Lower leg skin (tissue), 3 donors: ENCODE results near the gene LSMEM2.

Experiments used
- POLR2A ChIP-seq, 2 donors: fragments of 450-650 bp; IDR thresholded peaks; one replicate each; pipeline ENCODE4 v1.6.1; 2016 to 2017; ENCODE audit warnings: antibody characterized with exemption in 2 of 2, mild to moderate bottlenecking in 1 of 2, moderate library complexity in 1 of 2
- TF ChIP-seq, protein P1 (sequence below), 3 donors: fragments of 450-650 bp; IDR thresholded peaks; one replicate each; pipeline ENCODE4 v1.5.1; 2016; ENCODE audit warnings: antibody characterized with exemption in 3 of 3, mild to moderate bottlenecking in 3 of 3, moderate library complexity in 2 of 3

GRCh38 chr3:50262778-50263177, 16.1 kb upstream of the LSMEM2 start:
- TF ChIP-seq, protein P1, sequence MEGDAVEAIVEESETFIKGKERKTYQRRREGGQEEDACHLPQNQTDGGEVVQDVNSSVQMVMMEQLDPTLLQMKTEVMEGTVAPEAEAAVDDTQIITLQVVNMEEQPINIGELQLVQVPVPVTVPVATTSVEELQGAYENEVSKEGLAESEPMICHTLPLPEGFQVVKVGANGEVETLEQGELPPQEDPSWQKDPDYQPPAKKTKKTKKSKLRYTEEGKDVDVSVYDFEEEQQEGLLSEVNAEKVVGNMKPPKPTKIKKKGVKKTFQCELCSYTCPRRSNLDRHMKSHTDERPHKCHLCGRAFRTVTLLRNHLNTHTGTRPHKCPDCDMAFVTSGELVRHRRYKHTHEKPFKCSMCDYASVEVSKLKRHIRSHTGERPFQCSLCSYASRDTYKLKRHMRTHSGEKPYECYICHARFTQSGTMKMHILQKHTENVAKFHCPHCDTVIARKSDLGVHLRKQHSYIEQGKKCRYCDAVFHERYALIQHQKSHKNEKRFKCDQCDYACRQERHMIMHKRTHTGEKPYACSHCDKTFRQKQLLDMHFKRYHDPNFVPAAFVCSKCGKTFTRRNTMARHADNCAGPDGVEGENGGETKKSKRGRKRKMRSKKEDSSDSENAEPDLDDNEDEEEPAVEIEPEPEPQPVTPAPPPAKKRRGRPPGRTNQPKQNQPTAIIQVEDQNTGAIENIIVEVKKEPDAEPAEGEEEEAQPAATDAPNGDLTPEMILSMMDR (IDR thresholded peaks at IDR 0.05), result no peak
- no peak for TF ChIP-seq POLR2A (IDR thresholded peaks at IDR 0.05)
